ENCODE results near the gene NUP210L. TPM values are rescaled to one million over a fixed set of nuclear protein-coding genes. Genes with fewer than 3 reads are reported as not detected.

NUP210L gene
- total RNA-seq, 1 experiment from 2014 or later, result 0.10 TPM

GRCh38 chr1:153967107-153967999 is 187.5 kb downstream of the NUP210L start, which contains the start of gene CREB3L4:
Gene CREB3L4 (plus strand): TSS chr1:153967902. CDS start chr1:153968526, 624 bp downstream.
- H4K20me1 ChIP-seq (ENCODE audit: insufficient read depth), result no peaks in the 10 kb centered on the region
- H3K9me3 ChIP-seq (ENCODE audit: control insufficient read depth in 1 of 2, insufficient read depth in 1 of 2, low read depth in 1 of 2, low read length in 2 of 2), result no peaks in the 10 kb centered on the region
- H3K9ac ChIP-seq (ENCODE audit: low read length), result peak within 1 kb of the TSS; percentile 94
- H3K4me1 ChIP-seq (ENCODE audit: control insufficient read depth in 1 of 2, insufficient read depth in 2 of 2, low read length in 2 of 2), result peaks cover 21 to 50% of the 10 kb centered on the region in 2 experiments
- TF ChIP-seq POLR2A (IDR thresholded peaks at IDR 0.05; ENCODE audit: borderline replicate concordance, extremely low read depth, insufficient read depth, insufficient read length) (peak; percentile 91), TCF7L2 (IDR thresholded peaks at IDR 0.05; ENCODE audit: borderline replicate concordance, extremely low read depth, insufficient read depth, insufficient read length) (no peak), ZFX (IDR thresholded peaks at IDR 0.05) (no peak; the same call in 1 of the 2 replicates), FOSL1 (IDR thresholded peaks at IDR 0.05; ENCODE audit: low read depth) (no peak), POLR2AphosphoS5 (IDR thresholded peaks at IDR 0.05; ENCODE audit: low read depth, low read length) (peak; percentile 84), CTCF (IDR thresholded peaks at IDR 0.05 in 2 of 3, conservative IDR thresholded peaks at IDR 0.05 in 1 of 3; ENCODE audit: borderline replicate concordance in 1 of 3, insufficient read depth in 1 of 3, low read depth in 2 of 3, low read length in 2 of 3) (peak in 2 of 3 experiments; percentile 26 to 32; a peak in 3 of 6 replicates), YY1 (IDR thresholded peaks at IDR 0.05; ENCODE audit: extremely low read depth, insufficient replicate concordance, low read depth, low read length) (peak; percentile 65)
- DNase-seq (ENCODE audit: low read depth, low spot score), result peak; percentile 98
- H2AFZ ChIP-seq (ENCODE audit: low read depth, low read length, poor library complexity, severe bottlenecking), result peak within 1 kb of the TSS; percentile 74
- ATAC-seq, result peak; percentile 75
- peak within 1 kb of the TSS; percentile 90 for H3K27ac ChIP-seq (ENCODE audit: low read depth, low read length)
- peak within 1 kb of the TSS; percentile 97 for H3K4me2 ChIP-seq (ENCODE audit: low read length)
- no peaks in the 10 kb centered on the region for H3K27me3 ChIP-seq (ENCODE audit: insufficient read depth, low read length)
- H3K9me2 ChIP-seq (ENCODE audit: insufficient read depth), result no peaks in the 10 kb centered on the region
- RAD21 ChIA-PET (ENCODE audit: low non-redundant PET in 1 of 2, low total read pairs in 2 of 2, uncharacterized antibody in 2 of 2, unreplicated experiment in 2 of 2), result interaction anchor here in 1 of 2 experiments (1.1 kb wide), 1 partner anchor 9 kb away, joined by 3 read pairs; no protein-coding TSS in a partner anchor
- CTCF ChIA-PET, result interaction anchor here (1.1 to 2.5 kb wide), 7 partner anchors 9 to 169 kb away, joined by 4 to 14 read pairs (median 7); partner anchors contain the start of genes CRTC2, DENND4B, GATAD2B and JTB
- POLR2A ChIA-PET, result interaction anchor here (0.6 to 3.3 kb wide), 13 partner anchors 8 to 354 kb away, joined by 3 to 38 read pairs (median 5); partner anchors contain the start of genes CHTOP, CRTC2, DENND4B and JTB
- TSS peak; percentile 29 for BruUV-seq (replicated peaks)
- intact Hi-C loops (cut with micrococcal nuclease), result loop anchor here (5.0 kb wide), 1 partner anchor 170 kb away; no protein-coding TSS in a partner anchor
- H3K4me3 ChIP-seq (replicated peaks in 1 of 2; ENCODE audit: low read depth in 1 of 2, low read length in 2 of 2), result peak within 1 kb of the TSS; percentile 68 to 79
- H3K36me3 ChIP-seq (ENCODE audit: control insufficient read depth in 1 of 2, insufficient read depth in 2 of 2, low read length in 2 of 2), result no peaks in the 10 kb centered on the region
- H3K79me2 ChIP-seq (ENCODE audit: insufficient read depth, low read length), result peaks cover 16% of the 10 kb centered on the region
